NCI-H2029 (cell line): Measurements from ENCODE around the gene OTUD5.

ENCODE experiments used
- DNase-seq: peaks from one replicate; lab custom pipeline; 2025; lab: John Stamatoyannopoulos, UW

The OTUD5 gene

GRCh38 chrX:48972220-48973164 lies 15.1 kb upstream of the OTUD5 start:
- no peak for DNase-seq

GRCh38 chrX:48971249-48972219 lies 14.1 kb upstream of the OTUD5 start, which contains the start of gene KCND1:
KCND1 (minus strand) TSS chrX:48971844; CDS start chrX:48970271, 1,573 bp downstream.
- DNase-seq, result no peak

GRCh38 chrX:48969471-48969870 lies 12.1 kb upstream of the OTUD5 start:
- no peak for DNase-seq

- no peak for DNase-seq
Observed at GRCh38 chrX:48968377-48968776, 11.0 kb upstream of the OTUD5 start.

GRCh38 chrX:48966796-48967579 lies 9.6 kb upstream of the OTUD5 start:
- DNase-seq, result no peak

GRCh38 chrX:48965959-48966358 lies 8.6 kb upstream of the OTUD5 start:
- DNase-seq, result no peak

- no peak for DNase-seq
Observed at GRCh38 chrX:48961585-48962091, 4.2 kb upstream of the OTUD5 start.

- no peak for DNase-seq
Observed at GRCh38 chrX:48960291-48960690, 2.9 kb upstream of the OTUD5 start.

GRCh38 chrX:48958635-48959094 lies 1.3 kb upstream of the OTUD5 start:
- DNase-seq, result no peak

GRCh38 chrX:48957827-48958634 lies 624 bp upstream of the OTUD5 start:
- peak; percentile 94 for DNase-seq

GRCh38 chrX:48956728-48957414 lies 536 bp downstream of the OTUD5 start:
- DNase-seq, result no peak

GRCh38 chrX:48948589-48948988 lies 8.8 kb downstream of the OTUD5 start:
- DNase-seq, result no peak

- no peak for DNase-seq
Observed at GRCh38 chrX:48945517-48946348, 11.7 kb downstream of the OTUD5 start.

- DNase-seq, result no peak
Observed at GRCh38 chrX:48942895-48943294, 14.5 kb downstream of the OTUD5 start.

- no peak for DNase-seq
Observed at GRCh38 chrX:48940404-48940955, 16.9 kb downstream of the OTUD5 start.

- no peak for DNase-seq
Observed at GRCh38 chrX:48939524-48940228, 17.7 kb downstream of the OTUD5 start.

GRCh38 chrX:48938721-48939425 lies 18.5 kb downstream of the OTUD5 start:
- no peak for DNase-seq
